HL-60 (cell line): ENCODE results near the gene MRPS35.

Experiments
- GABPA ChIP-seq: IDR thresholded peaks from 2 replicates; pipeline ENCODE4 v1.6.1; 2012; ENCODE audit warnings: low read depth
- POLR2AphosphoS5 ChIP-seq: IDR thresholded peaks from 2 replicates; pipeline ENCODE4 v1.6.1; 2012; ENCODE audit warnings: low read depth
- SPI1 ChIP-seq: IDR thresholded peaks from 2 replicates; pipeline ENCODE4 v1.6.1; 2012; ENCODE audit warnings: low read depth, mild to moderate bottlenecking, borderline replicate concordance
- TF ChIP-seq, protein P1 (sequence below): IDR thresholded peaks from one replicate; pipeline ENCODE4 v1.5.1; 2011; ENCODE audit warnings: low read length, control low read depth, inconsistent platforms; ENCODE audit not compliant: insufficient read depth
- TF ChIP-seq, protein P2 (sequence below): IDR thresholded peaks from 2 replicates; pipeline ENCODE4 v1.6.1; 2012; ENCODE audit warnings: low read depth; ENCODE audit not compliant: insufficient replicate concordance

DNA sequence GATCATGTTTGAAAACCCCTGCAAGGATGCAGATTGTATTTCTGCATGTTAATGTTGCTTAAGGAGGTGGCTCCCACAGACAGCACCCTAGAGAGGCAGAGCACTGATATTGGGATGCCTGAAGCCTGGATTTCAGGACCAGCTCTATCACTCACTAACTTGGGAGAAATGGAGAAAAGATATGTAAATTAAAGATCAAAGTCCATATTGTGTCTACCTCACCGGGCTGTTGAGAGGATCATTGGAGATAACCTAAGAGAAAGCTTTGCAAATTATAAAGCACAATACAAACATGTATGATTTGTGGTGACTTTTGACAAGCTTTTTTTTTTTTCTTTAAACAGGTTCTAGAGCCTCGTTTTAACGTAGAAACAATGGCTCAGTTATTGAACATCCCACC is 22.0 kb upstream of the MRPS35 start:
- TF ChIP-seq, protein P1, sequence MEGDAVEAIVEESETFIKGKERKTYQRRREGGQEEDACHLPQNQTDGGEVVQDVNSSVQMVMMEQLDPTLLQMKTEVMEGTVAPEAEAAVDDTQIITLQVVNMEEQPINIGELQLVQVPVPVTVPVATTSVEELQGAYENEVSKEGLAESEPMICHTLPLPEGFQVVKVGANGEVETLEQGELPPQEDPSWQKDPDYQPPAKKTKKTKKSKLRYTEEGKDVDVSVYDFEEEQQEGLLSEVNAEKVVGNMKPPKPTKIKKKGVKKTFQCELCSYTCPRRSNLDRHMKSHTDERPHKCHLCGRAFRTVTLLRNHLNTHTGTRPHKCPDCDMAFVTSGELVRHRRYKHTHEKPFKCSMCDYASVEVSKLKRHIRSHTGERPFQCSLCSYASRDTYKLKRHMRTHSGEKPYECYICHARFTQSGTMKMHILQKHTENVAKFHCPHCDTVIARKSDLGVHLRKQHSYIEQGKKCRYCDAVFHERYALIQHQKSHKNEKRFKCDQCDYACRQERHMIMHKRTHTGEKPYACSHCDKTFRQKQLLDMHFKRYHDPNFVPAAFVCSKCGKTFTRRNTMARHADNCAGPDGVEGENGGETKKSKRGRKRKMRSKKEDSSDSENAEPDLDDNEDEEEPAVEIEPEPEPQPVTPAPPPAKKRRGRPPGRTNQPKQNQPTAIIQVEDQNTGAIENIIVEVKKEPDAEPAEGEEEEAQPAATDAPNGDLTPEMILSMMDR, result no peak
- TF ChIP-seq GABPA (no peak), POLR2AphosphoS5 (no peak), SPI1 (no peak)
- TF ChIP-seq, protein P2, sequence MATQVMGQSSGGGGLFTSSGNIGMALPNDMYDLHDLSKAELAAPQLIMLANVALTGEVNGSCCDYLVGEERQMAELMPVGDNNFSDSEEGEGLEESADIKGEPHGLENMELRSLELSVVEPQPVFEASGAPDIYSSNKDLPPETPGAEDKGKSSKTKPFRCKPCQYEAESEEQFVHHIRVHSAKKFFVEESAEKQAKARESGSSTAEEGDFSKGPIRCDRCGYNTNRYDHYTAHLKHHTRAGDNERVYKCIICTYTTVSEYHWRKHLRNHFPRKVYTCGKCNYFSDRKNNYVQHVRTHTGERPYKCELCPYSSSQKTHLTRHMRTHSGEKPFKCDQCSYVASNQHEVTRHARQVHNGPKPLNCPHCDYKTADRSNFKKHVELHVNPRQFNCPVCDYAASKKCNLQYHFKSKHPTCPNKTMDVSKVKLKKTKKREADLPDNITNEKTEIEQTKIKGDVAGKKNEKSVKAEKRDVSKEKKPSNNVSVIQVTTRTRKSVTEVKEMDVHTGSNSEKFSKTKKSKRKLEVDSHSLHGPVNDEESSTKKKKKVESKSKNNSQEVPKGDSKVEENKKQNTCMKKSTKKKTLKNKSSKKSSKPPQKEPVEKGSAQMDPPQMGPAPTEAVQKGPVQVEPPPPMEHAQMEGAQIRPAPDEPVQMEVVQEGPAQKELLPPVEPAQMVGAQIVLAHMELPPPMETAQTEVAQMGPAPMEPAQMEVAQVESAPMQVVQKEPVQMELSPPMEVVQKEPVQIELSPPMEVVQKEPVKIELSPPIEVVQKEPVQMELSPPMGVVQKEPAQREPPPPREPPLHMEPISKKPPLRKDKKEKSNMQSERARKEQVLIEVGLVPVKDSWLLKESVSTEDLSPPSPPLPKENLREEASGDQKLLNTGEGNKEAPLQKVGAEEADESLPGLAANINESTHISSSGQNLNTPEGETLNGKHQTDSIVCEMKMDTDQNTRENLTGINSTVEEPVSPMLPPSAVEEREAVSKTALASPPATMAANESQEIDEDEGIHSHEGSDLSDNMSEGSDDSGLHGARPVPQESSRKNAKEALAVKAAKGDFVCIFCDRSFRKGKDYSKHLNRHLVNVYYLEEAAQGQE, result no peak
